Astrocyte (in vitro differentiated cells and primary cell): ENCODE measurements around the gene SURF1.
"Not testable (repeated sequence)": the region's sequence is repeated elsewhere in the genome, so short reads cannot be mapped to it uniquely, and the experiment has no call there.

Experiments
- EZH2 ChIP-seq: IDR thresholded peaks from 2 replicates; pipeline ENCODE4 v1.6.1; 2012; ENCODE audit warnings: mild to moderate bottlenecking, low read length, inconsistent platforms; ENCODE audit not compliant: insufficient read depth
- TF ChIP-seq, protein P1 (sequence below): IDR thresholded peaks from 2 replicates; pipeline ENCODE4 v1.5.1; 2011; ENCODE audit warnings: low read depth, mild to moderate bottlenecking, inconsistent platforms, low read length, moderate library complexity; ENCODE audit not compliant: insufficient read depth

DNA sequence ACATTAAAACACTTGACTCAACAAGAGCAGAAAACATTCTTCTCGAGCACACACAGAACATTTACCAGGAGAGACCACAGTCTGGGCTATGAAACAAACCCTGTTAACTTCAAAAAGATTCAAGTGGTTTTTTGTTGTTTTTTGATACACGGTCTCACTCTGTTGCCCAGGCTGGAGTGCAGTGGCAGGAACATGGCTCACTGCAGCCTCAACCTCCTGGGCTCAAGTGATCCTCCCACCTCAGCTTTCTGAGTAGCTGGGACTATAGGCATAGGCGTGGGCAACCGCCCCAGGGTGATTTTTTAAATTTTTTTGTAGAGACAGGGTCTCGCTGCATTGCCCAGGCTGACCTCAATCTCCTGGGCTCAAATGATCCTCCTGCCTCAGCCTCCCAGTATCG is 29.3 kb downstream of the SURF1 start:
- TF ChIP-seq, protein P1, sequence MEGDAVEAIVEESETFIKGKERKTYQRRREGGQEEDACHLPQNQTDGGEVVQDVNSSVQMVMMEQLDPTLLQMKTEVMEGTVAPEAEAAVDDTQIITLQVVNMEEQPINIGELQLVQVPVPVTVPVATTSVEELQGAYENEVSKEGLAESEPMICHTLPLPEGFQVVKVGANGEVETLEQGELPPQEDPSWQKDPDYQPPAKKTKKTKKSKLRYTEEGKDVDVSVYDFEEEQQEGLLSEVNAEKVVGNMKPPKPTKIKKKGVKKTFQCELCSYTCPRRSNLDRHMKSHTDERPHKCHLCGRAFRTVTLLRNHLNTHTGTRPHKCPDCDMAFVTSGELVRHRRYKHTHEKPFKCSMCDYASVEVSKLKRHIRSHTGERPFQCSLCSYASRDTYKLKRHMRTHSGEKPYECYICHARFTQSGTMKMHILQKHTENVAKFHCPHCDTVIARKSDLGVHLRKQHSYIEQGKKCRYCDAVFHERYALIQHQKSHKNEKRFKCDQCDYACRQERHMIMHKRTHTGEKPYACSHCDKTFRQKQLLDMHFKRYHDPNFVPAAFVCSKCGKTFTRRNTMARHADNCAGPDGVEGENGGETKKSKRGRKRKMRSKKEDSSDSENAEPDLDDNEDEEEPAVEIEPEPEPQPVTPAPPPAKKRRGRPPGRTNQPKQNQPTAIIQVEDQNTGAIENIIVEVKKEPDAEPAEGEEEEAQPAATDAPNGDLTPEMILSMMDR: not testable (repeated sequence)
- TF ChIP-seq EZH2: not testable (repeated sequence)
